ENCODE data around the gene ATAD5.
"Not testable (repeated sequence)": the region's sequence is repeated elsewhere in the genome, so short reads cannot be mapped to it uniquely, and the experiment has no call there.

GRCh38 chr17:30931582-30931981 lies 99.8 kb downstream of the ATAD5 start:
- not testable (repeated sequence) for TF ChIP-seq CTCF (conservative IDR thresholded peaks at IDR 0.05); ZFX (IDR thresholded peaks at IDR 0.05)

Measured in C4-2B (cell line).